GM21737 (cell line): ENCODE data around the gene FAM118B.

Experiments used
- ATAC-seq: cut with Tn5 transposase; IDR thresholded peaks from one replicate; pipeline ENCODE4 v1.9.1; 2021; ENCODE audit warnings: mild to moderate bottlenecking, moderate library complexity; ENCODE audit not compliant: unreplicated experiment

FAM118B gene

DNA sequence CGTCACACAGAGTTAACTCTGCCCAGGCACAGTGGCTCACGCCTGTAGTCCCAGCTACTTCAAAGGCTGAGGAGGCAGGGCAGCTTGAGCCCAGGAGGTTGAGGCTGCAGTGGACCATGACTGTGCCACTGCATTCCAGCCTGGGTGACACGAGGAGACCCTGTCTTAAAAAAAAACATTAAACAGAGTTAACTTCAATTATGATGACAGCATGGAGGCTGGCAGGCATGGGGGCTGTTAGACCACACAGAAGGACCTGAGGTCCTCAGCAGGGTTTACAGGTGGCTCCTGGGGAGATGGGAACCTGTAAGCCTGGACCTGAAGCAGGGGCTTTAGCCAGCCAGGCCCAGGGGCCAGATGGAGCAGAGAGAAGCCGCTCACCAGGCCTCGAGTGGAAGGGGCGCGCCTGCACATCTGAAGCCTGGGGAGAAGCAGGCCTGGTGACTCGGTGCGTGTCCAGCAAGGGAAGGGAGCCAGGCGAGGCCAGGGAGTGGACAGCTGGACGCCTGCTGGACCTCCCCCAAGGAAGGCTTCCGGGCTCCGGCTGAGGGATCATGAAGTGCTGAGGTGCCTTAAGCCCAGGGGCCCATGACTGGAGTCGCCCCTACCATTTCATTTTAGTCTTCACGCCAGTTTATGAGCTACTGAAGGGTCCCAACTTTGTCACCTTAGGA is 25.4 kb upstream of the FAM118B start:
- no peak for ATAC-seq

DNA sequence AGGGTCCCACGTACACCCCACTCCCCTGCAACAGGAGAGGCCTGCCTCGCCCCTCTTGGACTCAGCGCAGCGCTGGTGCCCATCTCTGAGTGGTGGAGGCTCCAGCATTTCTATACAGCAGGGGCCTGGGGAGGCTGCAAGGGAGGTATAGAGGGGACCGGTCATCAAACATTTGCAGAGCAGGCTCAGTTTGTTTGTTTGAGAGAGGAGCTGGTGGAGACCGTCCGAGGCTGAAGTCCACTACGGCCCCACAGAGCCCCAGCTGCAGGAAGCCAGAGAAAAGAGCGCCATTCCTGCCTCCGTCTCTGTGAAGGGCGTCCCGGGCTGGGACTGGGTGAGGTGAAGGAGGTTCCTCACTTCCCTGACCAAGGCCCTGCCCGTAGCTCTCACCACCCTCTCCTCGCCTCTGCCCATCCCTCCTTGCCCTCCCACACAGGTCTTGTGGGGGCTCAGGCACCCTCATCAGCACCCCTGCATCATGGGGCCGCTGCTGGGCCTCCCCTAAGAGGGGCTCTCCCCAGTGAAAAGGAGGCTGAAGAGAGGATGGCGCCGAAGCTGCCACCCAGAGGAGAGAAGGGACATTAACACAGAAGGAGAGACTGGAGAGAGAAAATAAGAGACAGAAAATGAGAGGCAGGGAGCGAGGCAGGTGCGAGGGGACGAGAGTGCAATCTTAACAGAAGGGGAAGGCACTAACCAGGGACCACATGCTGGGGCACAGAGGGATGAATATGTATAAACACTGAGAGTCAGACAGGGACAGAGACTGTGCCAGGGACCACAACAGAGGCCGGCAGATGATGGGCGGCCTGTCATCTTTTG is 24.7 kb upstream of the FAM118B start:
- ATAC-seq, result no peak

DNA sequence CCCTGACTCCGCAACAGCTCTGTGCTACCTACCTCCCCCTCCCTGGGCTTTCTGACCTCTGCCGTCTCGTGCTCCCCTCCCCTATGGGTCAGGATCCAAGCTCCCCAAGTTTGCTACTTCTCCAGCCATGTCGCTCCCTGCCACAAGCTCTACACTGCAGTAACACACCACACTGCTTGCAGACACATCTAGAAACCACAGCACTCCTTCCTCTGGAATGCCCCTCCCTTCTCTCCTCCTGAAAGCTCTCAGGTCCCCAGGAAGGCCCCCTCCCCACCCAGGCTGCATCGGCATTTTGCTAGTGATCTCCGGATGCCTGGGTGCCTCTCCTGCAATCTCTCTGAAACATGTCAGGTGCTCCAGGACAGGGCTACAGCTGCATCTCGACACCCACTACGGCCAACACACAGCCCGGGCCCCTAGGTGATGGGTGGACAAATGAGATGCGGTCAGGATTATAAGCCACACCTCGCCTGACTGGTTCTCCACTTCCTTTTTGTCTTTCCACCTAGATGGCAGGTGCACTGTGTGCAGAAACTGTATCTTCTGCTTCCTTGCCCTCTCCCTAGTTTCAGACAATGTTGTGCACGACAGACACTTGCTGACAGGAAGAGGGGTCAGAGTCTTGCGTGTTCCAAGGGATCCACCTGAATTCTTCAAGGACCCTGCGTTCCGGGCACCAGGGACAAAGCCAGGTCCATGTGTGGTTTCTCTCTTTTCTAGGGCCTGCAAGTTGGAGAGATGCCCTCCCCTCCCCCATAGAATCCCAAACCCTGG is 23.1 kb upstream of the FAM118B start:
- peak; percentile 73 for ATAC-seq

DNA sequence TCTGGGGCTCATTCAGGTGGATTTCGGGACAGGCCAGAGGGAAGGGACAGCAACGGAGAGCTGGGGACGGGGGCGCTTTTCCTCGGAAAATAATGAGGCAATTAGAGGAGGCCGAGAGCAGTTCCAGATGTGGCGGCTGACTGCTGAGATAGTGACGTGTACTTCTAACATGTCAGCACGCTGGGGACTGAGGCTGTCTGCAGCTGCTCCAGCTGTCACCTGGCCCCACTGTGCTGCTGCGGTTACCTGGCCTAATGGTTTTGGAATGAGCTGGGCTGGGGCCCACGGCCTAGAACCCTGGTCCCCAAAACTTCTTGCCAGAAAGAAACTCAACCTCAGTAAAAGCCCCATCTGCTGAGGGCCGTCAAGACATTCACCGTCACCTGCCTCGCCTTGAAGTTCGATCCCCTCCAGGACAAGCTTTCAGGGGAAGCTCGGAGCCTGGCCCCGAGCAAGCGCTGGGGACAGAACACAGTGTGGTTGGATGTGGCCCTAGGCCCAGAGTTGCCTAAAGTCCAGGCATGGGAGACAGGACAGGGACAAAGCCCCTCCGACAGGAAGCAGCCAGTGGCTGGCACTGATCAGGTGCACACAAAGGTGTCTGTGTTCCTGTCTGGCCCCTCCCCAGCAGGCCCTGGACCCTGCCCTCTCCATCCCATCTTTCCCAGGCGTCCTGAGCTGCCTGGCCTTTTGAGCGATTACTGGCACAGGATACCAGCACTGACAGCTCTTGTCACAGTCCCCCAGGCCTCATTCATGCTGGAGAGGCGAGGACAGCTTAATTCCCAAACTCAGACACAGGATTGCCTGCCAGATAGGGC is 22.3 kb upstream of the FAM118B start:
- peak; percentile 50 for ATAC-seq

DNA sequence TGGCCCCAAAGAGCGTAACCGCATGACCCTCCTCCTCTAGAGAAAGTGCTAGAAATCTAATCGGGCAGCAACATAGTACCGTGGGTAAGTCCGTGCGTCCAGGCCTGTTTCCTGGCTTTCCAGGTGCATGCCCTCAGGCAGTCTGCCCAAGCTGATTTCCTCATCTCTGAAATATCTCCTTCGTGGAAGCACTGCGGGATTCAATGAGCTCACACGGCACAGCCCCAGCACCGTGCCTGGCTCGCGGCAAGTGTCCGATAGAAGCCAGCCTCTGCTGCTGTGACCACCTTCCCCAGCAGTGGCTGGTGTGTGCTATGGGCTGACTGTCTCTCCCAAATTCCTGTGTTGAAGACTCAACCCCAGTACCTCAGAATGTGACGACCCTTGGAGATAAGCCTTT is 20.8 kb upstream of the FAM118B start:
- no peak for ATAC-seq

DNA sequence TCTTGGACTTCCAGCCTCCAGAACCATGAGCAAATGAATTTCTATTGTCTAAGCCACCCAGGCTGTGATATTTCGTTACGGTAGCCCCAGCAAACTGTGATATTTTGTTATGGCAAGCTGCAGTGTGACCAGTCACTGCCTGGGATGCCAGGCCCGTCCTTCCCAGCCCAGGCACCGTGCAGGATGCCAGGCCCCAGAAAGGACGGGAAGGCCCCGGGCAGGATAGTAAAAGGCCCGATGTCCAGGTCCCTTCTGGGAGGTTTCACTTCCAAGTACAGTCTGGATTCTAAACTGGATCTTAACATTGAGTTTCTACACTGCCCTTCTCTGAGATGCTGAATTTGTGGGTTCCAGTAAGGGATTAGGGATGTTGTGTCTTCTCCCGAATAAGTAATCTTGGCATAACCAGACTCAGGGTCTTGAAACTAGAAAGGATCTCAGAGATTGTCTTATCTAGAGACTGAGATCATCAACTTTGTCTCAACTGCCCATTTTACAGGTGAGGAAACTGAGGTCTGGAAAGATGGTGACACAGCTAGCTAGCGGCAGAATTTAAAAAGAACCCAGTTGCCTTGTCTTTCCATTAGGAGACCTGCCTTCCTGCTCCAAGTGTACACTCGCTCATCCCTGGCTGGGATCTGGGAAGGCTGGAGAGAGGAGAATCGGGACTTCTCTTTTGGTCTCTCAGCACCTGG is 20.1 kb upstream of the FAM118B start:
- ATAC-seq, result no peak

DNA sequence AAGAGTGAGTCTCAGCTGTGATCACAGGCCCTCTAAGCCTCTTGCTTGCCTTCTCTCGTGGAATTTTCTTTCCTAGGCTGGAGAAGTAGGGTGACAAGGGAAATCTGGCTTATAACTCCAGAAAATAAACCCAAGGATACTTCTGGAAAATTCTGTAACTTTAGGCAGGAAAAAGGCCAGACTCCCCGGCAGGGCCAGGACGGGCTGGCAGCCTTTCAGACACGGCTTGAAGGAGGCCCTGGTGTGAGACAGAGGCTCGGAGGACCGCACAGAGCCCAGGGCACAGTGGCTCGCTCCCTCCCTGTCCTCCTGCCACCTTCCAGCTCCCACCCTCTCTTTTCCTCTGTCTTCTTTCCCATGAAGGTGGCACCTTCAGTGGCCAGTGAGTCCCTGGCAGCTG is 19.2 kb upstream of the FAM118B start:
- ATAC-seq, result no peak

DNA sequence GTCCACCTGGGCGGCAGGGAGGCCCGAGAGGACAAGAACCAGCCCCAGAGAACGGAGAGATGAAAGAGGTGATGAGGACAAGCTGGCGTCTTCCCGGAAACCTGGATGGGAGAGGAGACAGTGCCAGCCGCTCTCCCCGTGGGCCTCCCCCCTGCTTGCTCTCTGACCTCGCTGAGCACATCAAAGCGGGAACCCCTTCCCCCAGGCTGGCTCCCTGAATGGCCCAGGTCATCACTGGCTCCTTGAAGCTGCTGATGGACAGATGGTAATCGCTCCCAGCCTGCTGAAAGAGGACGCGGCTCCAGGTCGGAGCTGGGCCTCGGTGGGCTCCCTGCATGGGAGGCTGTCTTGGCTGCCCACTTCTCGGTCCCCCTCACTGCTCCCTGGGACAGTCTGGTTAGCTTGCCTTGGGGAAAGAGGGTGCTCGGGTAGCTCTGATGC is 18.5 kb upstream of the FAM118B start:
- ATAC-seq, result no peak

DNA sequence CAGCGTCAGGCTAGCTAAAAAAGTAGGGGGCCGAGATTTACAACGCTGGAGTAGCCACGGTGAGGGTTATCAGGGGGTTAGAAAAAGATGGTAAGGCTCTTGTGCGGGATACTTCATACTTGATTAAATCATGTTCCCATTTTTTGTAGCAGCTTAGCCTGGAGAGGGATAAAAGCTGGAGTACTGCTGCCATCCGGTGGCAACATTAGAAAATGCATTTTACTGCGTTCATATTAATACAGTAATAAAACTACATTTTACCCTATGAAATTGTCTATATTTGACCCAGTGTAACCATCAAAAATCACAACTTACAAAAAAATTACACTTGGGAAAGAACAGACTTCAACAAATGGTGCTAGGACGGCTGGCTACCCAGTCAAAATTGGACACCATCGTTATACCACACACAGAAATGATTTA is 17.4 kb upstream of the FAM118B start:
- ATAC-seq, result no peak

DNA sequence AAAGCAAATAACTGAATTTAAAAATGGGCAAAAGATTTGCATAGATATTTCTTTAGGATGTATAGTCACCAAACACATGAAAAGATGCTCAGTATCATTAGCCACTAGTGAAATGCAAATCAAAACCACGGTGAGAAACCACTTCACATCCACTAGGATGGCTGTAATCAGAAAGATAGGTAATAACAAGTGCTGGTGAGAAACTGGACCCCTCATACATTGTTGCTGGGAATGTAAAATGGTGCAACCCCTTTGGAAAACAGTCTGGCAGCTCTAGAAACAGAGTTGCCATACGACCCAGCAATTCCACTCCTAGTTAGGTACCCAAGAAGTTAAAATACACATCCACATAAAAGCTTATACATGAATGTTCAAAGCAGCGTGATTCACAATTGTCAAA is 16.5 kb upstream of the FAM118B start:
- no peak for ATAC-seq

DNA sequence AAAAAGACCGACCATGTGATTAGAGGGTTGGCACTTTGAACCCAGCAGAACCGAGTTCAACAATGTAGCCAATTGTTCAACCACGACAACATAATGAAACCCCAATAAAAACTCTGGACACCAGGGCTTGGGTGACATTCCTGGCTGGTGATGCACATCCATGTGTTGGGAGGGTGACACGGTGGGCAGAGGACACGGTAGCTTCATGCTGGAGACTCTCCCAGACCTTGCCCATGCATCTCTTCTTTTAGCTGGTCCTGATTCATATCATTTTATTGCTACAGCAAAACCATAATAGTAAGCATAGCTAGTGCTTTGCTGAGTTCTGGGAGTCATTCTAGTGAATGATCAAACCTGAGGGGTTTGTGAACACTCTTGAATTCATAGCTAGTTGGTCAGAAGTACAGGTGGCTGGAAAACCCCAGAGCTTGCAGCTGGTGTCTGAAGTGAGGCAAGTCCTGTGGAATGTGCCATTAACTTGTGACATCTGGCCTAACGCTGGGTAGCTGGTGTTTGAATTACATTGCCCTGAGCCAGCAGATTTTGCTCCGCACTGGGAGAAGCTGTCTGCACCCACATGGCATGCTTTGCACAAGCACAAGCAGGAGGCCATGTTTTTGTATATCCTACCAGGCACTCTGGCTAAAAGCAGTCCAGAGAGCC is 14.2 kb upstream of the FAM118B start:
- ATAC-seq, result no peak

DNA sequence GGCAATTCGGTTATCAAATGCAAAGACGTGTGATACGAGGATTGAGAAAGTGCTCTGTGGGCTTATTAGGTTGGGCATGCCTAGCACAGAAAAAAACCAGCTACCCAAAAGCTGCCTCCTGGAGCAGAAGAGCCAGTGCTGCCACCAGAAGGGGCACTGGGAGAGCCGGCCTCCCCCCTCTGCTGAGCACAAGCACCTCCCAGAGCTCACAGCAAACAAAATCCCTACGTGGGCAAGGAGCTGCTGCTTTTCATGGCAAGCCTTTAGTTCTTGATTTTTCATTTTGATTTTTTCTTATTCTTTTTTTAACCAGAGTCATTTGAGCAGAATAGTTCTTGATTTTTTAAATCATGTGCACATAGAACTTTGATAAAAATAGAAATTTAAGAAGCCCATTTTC is 12.9 kb upstream of the FAM118B start:
- no peak for ATAC-seq

DNA sequence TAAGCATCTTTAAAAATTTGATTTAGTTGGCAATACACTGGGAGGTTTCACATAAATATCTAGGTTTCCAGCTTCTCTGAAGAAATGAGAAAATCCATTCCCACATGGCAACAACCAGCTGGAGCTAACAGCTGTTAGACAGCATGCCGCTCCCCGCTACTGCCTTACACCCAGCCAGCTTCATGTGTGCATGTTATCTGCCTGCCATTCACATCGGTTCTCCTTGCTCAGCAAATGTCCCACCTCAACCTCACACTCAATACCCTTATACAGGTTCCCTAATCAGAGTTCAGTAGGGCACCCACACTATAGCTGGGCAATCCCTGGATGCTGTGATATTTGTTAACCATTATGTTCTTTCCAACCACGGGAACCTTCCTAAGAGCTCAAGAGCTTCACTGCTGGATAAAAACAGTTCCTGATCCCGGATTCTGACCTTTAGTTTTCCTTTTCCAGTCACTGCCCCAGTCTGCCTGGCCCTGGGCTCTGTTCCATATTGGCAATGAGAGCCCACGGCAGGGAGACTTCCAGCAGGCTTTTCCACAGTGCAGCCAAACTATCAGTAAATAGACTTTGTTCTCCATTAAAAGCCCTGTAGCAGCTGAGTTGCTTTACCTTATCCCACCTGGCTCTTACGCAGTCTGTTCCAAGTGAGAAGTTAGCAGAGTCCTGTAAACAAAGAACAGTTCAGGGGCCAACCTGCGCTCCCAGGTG is 8.8 kb upstream of the FAM118B start:
- no peak for ATAC-seq

DNA sequence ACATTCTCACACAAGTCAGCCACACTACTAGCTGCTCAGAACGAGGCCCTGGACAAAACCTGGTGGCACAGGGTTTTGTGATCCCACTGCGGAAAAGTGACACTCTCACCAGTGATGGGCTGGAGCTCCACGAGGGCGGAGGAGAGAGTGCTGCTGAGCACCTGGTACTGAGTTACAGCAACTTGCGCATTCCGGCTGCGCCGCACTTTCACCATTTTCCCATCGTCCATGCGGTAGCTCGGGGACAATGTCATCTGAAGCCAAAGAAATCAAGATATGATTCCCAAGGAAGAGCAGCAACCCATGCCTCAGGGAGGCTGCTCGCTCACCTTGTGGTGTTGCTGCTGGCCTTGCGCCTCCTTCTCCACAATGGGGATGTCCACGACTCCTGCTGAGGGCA is 6.2 kb upstream of the FAM118B start:
- no peak for ATAC-seq

DNA sequence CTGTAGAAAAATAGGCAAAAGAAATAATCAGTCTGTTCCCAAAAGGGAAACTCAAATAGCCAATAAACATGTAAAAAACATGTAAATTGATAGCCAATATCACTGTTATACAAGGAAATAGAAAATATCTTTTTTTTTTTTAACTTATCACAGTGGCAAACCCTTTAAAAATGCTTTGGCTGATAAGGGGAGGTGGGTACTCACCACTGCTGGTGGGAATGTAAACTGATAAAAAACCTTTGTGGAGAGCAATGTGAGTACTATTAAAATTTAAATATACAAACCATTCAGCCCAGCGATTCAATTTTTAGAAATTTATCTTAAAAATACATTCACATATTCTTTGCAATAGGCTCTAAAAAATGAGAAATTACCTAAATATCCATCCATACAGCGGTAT is 3.7 kb upstream of the FAM118B start:
- no peak for ATAC-seq

DNA sequence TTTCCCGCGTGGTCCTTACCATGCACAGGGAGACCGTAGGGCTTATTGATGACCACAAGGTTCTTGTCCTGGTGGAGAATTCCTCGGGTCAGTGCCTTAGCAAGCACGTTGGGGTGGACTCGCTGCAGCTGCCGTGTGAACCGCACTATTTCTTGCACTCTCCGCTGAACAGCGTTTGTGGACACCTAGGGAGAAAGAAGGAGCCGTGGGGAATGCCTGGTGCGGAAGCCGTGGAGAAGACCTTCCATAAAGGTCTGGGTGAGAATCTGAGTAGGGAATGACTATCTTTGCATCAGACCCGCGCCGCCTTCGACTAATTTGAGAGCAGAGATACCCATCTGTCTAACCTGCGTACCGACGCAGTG is 729 bp upstream of the FAM118B start:
- no peak for ATAC-seq

DNA sequence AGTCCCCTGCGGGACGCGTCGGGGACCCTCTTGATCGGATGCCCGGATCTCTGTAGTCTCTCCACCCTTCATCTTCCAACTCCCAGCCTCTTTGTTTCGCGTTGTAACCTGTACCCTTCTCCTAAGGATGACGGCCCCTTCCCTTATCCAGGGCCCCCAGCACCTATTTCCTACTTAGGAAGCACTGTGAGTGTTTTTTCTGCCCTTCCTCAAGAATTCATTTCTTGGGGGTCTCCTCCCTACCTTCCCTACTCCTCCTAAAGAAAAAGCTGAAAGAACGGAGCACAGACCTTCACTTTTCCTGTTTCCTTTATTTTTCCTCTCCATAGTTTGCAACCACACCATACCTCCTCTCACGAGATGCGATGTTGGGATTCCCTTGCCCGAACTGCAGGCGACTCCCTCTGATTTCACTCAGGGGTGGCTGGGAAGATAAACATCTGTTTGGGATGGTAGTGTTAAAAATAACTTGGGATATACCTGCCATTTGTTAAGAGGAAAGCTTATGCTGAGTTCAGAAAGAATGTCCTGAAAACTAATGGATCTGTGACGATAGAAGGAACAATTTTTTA is 593 bp downstream of the FAM118B start:
- no peak for ATAC-seq

DNA sequence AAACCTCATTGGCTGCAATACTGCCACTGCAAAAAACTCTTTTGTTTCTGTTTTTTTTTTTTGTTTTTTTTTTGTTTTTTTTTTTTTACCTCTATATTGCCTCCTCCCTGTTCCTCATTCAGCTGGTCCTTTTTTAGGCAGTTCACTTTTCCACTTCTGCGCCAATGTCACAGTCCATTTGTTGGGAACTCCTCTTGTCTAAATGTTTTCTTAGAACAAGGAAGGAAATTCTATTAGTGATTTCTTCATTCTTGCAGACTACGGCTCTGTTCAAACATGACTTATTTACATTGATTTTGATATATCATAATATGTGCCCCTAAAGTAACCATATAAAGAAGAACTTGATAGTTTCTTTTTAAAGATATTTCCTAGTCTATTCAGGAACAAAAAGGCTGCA is 2.9 kb downstream of the FAM118B start:
- ATAC-seq, result no peak

DNA sequence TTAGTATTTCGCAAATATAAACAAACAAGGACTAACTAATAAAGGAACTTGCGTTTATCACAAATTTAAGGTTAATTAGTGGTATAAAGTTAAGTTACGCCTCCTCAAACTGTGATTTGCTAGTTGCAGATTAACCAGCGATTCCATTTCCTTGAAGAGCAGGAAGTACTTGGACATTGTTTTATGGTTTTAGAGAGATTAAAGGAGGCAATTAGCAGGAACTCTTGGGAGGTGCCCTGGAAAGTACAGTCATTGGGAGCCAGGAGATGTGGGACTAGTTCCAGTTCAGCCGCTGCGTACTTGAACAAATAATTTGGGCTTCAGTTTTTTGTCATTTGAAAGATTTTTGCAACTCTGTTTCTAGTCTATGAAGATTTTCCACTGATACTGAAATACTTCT is 3.3 kb downstream of the FAM118B start:
- no peak for ATAC-seq
